ENCODE data around the gene SYNM.

The SYNM gene

GRCh38 chr15:99118801-99119546, 14.1 kb downstream of the SYNM start:
- no peak for FAIRE-seq

GRCh38 chr15:99120050-99120777, 15.3 kb downstream of the SYNM start:
- FAIRE-seq (no peak), DNase-seq (ENCODE audit: extremely low spot score, insufficient read length, low read depth) (no peak)

More at GRCh38 chr15:99118801-99119546, 14.1 kb downstream of the SYNM start:
- DNase-seq (ENCODE audit: extremely low spot score, insufficient read length, low read depth): no peak

- DNase-seq (ENCODE audit: extremely low spot score, insufficient read length, low read depth) (no peak), FAIRE-seq (no peak)
Observed at GRCh38 chr15:99121207-99121606, 16.3 kb downstream of the SYNM start.

GRCh38 chr15:99121691-99122410, 17.0 kb downstream of the SYNM start:
- no peak for DNase-seq (ENCODE audit: extremely low spot score, insufficient read length, low read depth)

GRCh38 chr15:99122831-99123712, 18.2 kb downstream of the SYNM start:
- FAIRE-seq: no peak
- no peak for DNase-seq (ENCODE audit: extremely low spot score, insufficient read length, low read depth)

More at GRCh38 chr15:99121691-99122410, 17.0 kb downstream of the SYNM start:
- FAIRE-seq: no peak

GRCh38 chr15:99123713-99124451, 19.0 kb downstream of the SYNM start:
- DNase-seq (ENCODE audit: extremely low spot score, insufficient read length, low read depth) (no peak), FAIRE-seq (no peak)

- FAIRE-seq (no peak), DNase-seq (ENCODE audit: extremely low spot score, insufficient read length, low read depth) (no peak)
Observed at GRCh38 chr15:99124641-99125040, 19.8 kb downstream of the SYNM start.

- no peak for FAIRE-seq
- DNase-seq (ENCODE audit: extremely low spot score, insufficient read length, low read depth): no peak
Observed at GRCh38 chr15:99125061-99125891, 20.4 kb downstream of the SYNM start.

- DNase-seq (ENCODE audit: extremely low spot score, insufficient read length, low read depth) (no peak), FAIRE-seq (no peak)
Observed at GRCh38 chr15:99126131-99126588, 21.3 kb downstream of the SYNM start.

- FAIRE-seq (no peak), DNase-seq (ENCODE audit: extremely low spot score, insufficient read length, low read depth) (no peak)
Observed at GRCh38 chr15:99126930-99127329, 22.1 kb downstream of the SYNM start.

- no peak for DNase-seq (ENCODE audit: extremely low spot score, insufficient read length, low read depth)
- FAIRE-seq: no peak
Observed at GRCh38 chr15:99127773-99128172, 22.9 kb downstream of the SYNM start.

GRCh38 chr15:99128411-99128810, 23.5 kb downstream of the SYNM start:
- FAIRE-seq (no peak), DNase-seq (ENCODE audit: extremely low spot score, insufficient read length, low read depth) (no peak)

GRCh38 chr15:99129644-99130043, 24.8 kb downstream of the SYNM start:
- FAIRE-seq: no peak
- DNase-seq (ENCODE audit: extremely low spot score, insufficient read length, low read depth): no peak

GRCh38 chr15:99130314-99130713, 25.4 kb downstream of the SYNM start:
- FAIRE-seq (no peak), DNase-seq (ENCODE audit: extremely low spot score, insufficient read length, low read depth) (no peak)

- no peak for DNase-seq (ENCODE audit: extremely low spot score, insufficient read length, low read depth)
- FAIRE-seq: no peak
Observed at GRCh38 chr15:99130765-99131440, 26.0 kb downstream of the SYNM start.

- DNase-seq (ENCODE audit: extremely low spot score, insufficient read length, low read depth): no peak
- FAIRE-seq: no peak
Observed at GRCh38 chr15:99131441-99132023, 26.7 kb downstream of the SYNM start.

- FAIRE-seq (no peak), DNase-seq (ENCODE audit: extremely low spot score, insufficient read length, low read depth) (no peak)
Observed at GRCh38 chr15:99132122-99132521, 27.2 kb downstream of the SYNM start.
